ENCODE measurements around the gene CCDC149. TPM values are rescaled to one million over a fixed set of nuclear protein-coding genes. Genes with fewer than 3 reads are reported as not detected.

Gene CCDC149
- total RNA-seq, 1 experiment from 2014 or later = 12.7 TPM

- POLR2A ChIA-PET = interaction anchor here (0.7 kb wide), 1 partner anchor 93 kb away, joined by 3 read pairs; no protein-coding TSS in a partner anchor
- TF ChIP-seq CTCF (IDR thresholded peaks at IDR 0.05; ENCODE audit: unreplicated experiment) = no peak
Observed at GRCh38 chr4:24952667-24953066, 39.8 kb upstream of the CCDC149 start.

GRCh38 chr4:24949970-24950369, 37.1 kb upstream of the CCDC149 start:
- Mint-ChIP-seq H3K36me3 (ENCODE audit: insufficient read depth, unreplicated experiment) (no peaks in the 10 kb centered on the region), H3K4me3 (ENCODE audit: unreplicated experiment) (no peak overlapping the region), H3K27ac (ENCODE audit: low read depth, unreplicated experiment) (no peak overlapping the region), H3K9me3 (ENCODE audit: unreplicated experiment) (no peaks in the 10 kb centered on the region), H3K27me3 (ENCODE audit: insufficient read depth, unreplicated experiment) (peaks cover 27% of the 10 kb centered on the region), H3K4me1 (ENCODE audit: insufficient read depth, unreplicated experiment) (no peaks in the 10 kb centered on the region)
- ChIA-PET CTCF (no interaction called here), POLR2A (no interaction called here)
- no TSS peak for BruUV-seq (replicated peaks)
- no peak for DNase-seq (ENCODE audit: unreplicated experiment)
- no peak for TF ChIP-seq CTCF (IDR thresholded peaks at IDR 0.05; ENCODE audit: unreplicated experiment)
- intact Hi-C loops (cut with micrococcal nuclease) = no loop called here

More at GRCh38 chr4:24952667-24953066, 39.8 kb upstream of the CCDC149 start:
- Mint-ChIP-seq H3K4me3 (ENCODE audit: unreplicated experiment) (no peak overlapping the region), H3K27ac (ENCODE audit: low read depth, unreplicated experiment) (no peak overlapping the region), H3K27me3 (ENCODE audit: insufficient read depth, unreplicated experiment) (peaks cover 17% of the 10 kb centered on the region), H3K9me3 (ENCODE audit: unreplicated experiment) (no peaks in the 10 kb centered on the region), H3K4me1 (ENCODE audit: insufficient read depth, unreplicated experiment) (no peaks in the 10 kb centered on the region), H3K36me3 (ENCODE audit: insufficient read depth, unreplicated experiment) (no peaks in the 10 kb centered on the region)
- no TSS peak for BruUV-seq (replicated peaks)
- CTCF ChIA-PET = no interaction called here
- DNase-seq (ENCODE audit: unreplicated experiment) = no peak
- intact Hi-C loops (cut with micrococcal nuclease) = no loop called here

GRCh38 chr4:24937917-24938281, 25.1 kb upstream of the CCDC149 start:
- Mint-ChIP-seq H3K4me3 (ENCODE audit: unreplicated experiment) (no peak overlapping the region), H3K27me3 (ENCODE audit: insufficient read depth, unreplicated experiment) (no peaks in the 10 kb centered on the region), H3K9me3 (ENCODE audit: unreplicated experiment) (peaks cover 21% of the 10 kb centered on the region), H3K36me3 (ENCODE audit: insufficient read depth, unreplicated experiment) (no peaks in the 10 kb centered on the region), H3K4me1 (ENCODE audit: insufficient read depth, unreplicated experiment) (no peaks in the 10 kb centered on the region), H3K27ac (ENCODE audit: low read depth, unreplicated experiment) (no peak overlapping the region)
- POLR2A ChIA-PET = no interaction called here
- CTCF ChIA-PET = no interaction called here
- intact Hi-C loops (cut with micrococcal nuclease) = no loop called here
- BruUV-seq (replicated peaks) = no TSS peak
- no peak for DNase-seq (ENCODE audit: unreplicated experiment)
- no peak for TF ChIP-seq CTCF (IDR thresholded peaks at IDR 0.05; ENCODE audit: unreplicated experiment)

- peaks cover 22% of the 10 kb centered on the region for H3K9me3 Mint-ChIP-seq (ENCODE audit: unreplicated experiment)
- H3K4me1 Mint-ChIP-seq (ENCODE audit: insufficient read depth, unreplicated experiment) = no peaks in the 10 kb centered on the region
- no peak for TF ChIP-seq CTCF (IDR thresholded peaks at IDR 0.05; ENCODE audit: unreplicated experiment)
Observed at GRCh38 chr4:24937176-24937916, 24.5 kb upstream of the CCDC149 start.

More at GRCh38 chr4:24937176-24937916, 24.5 kb upstream of the CCDC149 start:
- POLR2A ChIA-PET = no interaction called here
- BruUV-seq (replicated peaks) = no TSS peak
- CTCF ChIA-PET = no interaction called here
- no peaks in the 10 kb centered on the region for H3K27me3 Mint-ChIP-seq (ENCODE audit: insufficient read depth, unreplicated experiment)
- intact Hi-C loops (cut with micrococcal nuclease) = no loop called here
- H3K36me3 Mint-ChIP-seq (ENCODE audit: insufficient read depth, unreplicated experiment) = no peaks in the 10 kb centered on the region
- H3K4me3 Mint-ChIP-seq (ENCODE audit: unreplicated experiment) = no peak overlapping the region
- no peak overlapping the region for H3K27ac Mint-ChIP-seq (ENCODE audit: low read depth, unreplicated experiment)
- DNase-seq (ENCODE audit: unreplicated experiment) = no peak

Data from MCF 10A (cell line).